GM18508 (cell line): Measurements from ENCODE around the gene C17orf75.
A peak's percentile ranks its signal among the peaks of the same experiment; 100 is the strongest.
"Not testable (repeated sequence)": the region's sequence is repeated elsewhere in the genome, so short reads cannot be mapped to it uniquely, and the experiment has no call there.

Experiments
- ATAC-seq: cut with Tn5 transposase; IDR thresholded peaks from one replicate; pipeline ENCODE4 v1.9.1; 2021; ENCODE audit warnings: moderate number of reproducible peaks; ENCODE audit not compliant: insufficient read depth, unreplicated experiment

Gene C17orf75, protein sequence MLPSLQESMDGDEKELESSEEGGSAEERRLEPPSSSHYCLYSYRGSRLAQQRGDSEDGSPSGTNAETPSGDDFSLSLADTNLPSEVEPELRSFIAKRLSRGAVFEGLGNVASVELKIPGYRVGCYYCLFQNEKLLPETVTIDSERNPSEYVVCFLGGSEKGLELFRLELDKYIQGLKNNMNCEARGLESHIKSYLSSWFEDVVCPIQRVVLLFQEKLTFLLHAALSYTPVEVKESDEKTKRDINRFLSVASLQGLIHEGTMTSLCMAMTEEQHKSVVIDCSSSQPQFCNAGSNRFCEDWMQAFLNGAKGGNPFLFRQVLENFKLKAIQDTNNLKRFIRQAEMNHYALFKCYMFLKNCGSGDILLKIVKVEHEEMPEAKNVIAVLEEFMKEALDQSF

DNA sequence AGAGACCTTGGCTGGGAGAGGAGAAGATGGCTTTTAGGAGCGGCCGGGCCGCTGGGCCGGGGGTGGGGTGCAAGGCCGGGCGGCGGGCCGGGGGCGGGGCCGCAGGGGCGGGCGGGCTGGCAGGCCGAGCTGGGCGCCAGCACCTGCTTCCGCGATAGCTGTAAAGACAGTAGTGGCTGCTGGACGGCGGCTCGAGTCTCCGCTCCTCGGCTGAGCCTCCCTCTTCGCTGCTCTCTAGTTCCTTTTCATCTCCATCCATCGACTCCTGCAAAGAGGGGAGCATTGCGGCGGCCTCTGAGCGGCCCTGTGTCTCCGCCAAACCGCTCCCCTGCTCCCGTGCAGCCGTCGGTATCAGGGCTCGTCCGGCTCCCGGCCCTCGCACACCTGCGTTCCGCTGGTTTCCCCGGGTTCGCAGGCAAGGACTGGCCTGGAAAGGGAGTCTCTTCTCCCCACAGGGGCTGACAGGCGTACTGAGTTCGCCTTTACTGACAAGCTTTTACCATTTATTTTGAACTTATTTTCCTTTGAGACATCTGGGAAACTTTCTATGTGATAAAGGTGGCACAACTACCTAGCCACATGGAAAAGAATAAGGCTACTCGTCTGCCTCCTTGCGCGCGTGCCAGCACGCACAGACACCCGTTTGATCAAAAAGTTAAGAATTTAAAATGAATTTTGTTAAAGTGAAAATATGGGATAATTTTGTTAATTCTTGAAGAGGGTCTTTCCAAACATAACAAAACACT lies at the start of gene C17orf75:
C17orf75 (minus strand) TSS at position 317 of the 746 bp plus-strand sequence; CDS start at position 283, 34 bp downstream.
- no peak for ATAC-seq

DNA sequence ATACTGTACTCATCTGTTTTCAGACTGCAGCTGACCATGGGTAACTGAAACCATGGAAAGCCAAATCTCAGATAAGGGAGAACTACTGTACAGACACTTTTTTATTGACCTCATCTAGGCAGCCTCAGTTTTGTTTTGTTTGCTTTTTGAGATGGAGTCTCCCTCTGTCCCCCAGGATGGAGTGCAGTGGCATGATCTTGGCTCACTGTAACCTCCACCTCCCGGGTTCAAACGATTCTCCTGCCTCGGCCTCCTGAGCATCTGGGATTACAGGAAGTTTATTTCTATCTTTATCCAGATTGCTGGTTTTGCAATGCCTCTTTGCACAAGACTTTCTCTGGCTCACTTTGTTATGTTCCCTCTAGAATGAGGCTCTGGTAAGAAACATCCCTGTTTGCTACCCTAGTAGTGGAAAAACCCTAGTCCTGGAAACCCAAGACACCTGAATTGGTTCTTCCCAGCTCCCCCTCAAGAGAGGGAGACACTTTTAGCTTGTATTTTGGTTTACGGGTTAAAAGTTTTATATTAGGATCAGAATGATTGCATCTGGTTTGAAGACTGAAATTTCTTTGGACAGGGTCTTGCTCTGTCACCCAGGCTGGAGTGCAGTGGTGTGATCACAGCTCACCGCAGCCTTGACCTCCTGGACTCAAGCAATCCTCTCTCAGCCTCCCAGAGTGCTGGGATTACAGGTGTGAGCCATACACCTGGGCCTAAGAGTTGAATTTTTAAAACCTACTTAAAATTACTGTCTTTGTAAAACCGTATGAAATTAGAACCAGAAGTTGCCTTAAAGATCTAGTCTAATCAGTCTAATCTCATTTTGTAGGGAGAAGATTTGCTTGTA lies 46.9 kb upstream of the C17orf75 start:
- ATAC-seq, result no peak

DNA sequence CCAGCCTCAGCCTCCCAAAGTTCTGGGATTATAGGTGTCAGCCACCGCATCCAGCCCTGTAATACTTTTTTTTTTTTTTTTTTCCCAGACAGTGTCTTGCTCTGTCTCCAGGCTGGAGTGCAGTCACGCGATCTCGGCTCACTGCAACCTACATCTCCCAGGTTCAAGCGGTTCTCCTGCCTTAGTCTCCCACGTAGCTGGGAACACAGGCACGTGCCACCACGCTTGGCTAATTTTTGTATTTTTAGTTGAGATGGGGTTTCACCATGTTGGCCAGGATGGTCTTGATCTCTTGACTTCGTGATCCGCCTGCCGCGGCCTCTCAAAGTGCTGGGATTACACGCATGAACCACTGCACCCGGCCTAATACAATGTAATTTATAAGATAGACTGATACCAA lies 46.2 kb upstream of the C17orf75 start:
- not testable (repeated sequence) for ATAC-seq

DNA sequence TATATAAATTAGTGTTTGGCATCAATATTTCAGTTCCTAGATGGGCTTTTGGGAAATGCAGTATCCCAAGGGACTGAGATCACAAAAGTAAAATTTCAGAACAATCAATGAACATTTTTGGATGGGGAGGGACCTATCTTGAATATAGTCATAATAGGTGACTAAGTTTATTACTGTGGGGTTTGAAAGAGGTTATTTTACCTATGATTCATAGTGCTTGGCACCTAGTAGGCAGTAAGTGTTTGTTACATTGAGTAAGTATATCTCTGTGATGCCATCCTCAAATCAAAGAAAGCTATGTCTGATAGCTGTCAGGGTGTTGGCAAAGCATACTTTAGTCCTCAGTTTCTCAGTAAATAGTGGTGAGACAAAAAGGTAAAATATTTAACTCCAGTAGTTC lies 44.9 kb upstream of the C17orf75 start:
- ATAC-seq, result no peak

DNA sequence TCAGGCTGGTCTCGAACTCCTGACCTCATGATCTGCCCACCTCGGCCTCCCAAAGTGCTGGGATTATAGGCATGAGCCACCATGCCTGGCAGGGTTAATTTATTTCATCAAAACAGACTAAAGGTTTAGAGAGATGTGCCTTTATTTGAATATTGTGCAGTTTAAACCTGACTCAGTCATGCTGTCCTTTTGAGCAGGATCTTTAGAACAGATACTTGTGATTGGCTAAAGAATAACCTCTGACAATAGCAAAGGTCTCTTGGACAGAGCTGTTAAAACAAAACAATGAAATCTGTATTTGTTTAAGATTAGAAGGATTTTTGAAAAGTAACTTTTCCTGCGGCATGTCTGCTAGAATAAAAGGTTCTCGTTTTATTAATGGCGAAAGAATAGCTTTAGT lies 44.0 kb upstream of the C17orf75 start:
- no peak for ATAC-seq

DNA sequence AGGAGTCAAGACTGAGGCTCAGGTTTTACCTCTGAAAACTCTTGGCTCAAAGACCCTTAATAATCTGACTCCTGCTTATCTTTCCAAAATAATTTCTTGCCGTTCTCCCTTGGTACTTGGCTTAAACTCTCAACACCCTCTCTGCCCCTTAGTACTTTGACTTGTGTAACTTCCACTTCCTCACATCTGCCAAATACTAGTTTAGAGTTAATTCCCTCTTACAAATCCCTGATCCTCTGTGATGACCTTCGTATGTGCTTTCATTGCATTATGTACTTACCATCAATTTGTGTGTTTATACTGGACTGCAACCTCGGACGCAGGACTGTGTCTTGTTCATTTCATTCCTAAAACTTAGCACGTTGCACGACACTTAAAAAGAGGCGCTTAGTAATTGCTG lies 43.1 kb upstream of the C17orf75 start:
- no peak for ATAC-seq

DNA sequence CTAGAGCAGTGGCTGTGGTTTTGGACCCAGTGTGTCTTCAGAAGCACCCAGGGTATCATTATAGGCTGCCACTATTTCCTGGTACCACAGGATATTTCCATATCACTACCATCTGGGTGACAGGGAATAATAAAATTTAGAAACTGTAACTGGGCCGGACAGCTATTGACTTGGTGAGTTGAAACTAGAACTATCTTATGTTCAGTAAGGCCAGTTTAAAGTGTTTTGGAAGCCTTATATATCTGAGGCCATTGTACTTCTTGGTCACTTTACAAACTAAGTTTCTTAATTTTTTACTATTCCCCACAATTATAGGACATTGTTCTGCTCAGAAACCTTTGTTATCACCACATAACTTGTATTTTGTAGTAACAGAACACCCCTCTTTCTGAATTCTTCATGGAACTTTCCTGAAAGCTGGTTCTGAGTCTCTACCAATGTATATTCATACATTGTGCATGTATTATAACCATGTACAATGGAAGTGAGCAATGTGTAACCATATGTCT lies 42.0 kb upstream of the C17orf75 start:
- ATAC-seq, result no peak

DNA sequence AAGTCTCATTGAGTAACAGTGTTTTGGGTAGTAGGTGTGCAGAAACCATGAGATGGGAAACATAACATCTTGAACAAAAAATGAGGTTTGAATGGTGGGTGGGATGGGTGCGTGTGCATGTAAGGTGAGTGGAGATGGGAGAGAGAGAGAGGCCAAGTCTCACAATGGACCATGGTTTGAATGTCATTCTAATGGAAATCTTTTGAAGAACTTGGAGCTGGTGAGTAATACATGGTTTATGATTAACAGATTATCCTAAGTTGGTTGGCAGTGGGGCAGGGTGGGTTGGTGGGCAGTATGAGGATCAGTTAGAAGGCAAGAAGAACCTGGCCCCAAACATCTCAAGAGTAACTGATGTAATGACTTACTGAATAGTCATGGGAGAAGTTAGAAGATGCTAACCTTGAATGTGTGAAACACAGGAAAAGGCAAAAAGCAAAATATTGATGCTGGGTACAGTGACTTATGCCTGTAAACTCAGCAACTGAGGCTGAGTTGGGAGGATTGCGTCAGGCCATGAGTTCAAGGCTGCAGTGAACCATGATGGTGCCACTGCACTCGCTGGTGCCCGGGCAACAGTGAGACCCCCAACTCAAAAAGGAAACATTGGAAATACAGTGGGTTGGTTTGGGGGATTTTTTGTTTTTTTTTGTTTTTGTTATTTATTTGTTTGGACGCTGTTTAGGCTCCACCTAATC lies 40.7 kb upstream of the C17orf75 start:
- ATAC-seq, result no peak

DNA sequence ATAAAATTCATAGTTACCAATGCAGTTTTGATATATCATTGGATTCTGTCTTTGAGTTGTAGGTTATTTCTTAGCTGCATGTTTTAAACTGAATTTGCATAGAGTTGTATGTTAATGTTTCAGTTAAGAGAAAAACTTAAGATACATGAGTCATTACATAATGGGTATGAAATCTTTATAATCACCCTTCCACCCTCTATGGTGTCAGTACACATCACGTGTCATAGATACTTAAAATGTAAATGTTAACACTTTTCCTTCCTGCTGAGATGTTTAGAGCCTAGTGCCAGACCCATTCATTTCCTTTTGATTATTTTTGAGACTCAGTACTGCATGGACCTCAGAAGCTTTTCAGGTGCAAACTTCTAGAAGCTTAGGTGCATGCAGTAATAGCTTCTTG lies 28.5 kb upstream of the C17orf75 start:
- no peak for ATAC-seq

DNA sequence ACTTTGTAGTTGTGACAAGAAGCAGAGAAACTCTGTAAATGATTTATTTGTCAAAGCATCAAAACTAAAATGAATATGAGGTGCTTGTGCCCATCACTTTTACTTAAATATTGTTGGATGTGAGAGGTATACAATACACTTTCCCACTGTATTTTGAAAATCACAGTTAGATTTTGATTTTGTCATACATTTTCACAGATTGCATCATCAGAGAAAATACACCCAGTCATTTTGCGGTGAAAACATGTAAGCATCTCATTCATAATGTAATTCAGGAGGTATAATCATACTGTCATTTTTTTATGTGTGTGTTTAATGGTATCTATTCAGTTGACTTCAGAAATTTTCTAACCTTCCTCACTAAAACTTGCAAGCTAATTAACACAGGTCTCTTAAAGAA lies 19.3 kb upstream of the C17orf75 start:
- ATAC-seq, result no peak

DNA sequence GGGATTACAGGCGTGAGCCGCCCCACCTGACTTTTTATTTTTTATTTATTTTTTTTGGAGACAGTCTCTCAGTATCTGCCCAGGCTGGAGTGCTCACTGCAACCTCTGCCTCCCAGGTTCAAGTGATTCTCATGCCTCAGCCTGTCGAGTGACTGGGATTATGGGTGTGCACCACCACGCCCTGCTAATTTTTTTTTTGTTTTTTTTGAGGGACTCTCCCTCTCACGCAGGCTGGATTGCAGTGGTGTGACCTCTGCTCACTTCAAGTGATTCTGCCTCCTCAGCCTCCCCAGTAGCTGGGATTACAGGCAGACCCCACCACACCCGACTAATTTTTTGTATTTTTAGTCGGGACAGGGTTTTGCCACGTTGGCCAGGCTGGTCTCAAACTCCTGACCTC lies 15.6 kb upstream of the C17orf75 start:
- no peak for ATAC-seq

DNA sequence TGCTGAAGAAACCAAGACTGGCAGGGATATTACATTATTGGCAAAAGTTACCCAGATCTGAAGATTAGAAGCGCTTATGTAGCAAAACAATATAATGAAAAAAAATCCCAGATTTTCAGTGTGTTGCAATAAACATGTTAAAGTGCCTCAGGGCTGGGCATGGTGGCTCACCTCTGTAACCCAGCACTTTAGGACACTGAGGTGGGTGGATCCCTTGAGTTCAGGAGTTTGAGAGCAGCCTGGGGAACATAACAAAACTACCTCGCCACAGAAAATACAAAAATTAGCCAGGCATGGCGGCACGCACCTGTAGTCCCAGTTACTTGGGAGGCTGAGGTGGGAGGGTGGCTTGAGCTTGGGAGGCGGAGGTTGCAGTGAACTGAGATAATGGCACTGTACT lies 14.8 kb upstream of the C17orf75 start:
- ATAC-seq, result no peak

DNA sequence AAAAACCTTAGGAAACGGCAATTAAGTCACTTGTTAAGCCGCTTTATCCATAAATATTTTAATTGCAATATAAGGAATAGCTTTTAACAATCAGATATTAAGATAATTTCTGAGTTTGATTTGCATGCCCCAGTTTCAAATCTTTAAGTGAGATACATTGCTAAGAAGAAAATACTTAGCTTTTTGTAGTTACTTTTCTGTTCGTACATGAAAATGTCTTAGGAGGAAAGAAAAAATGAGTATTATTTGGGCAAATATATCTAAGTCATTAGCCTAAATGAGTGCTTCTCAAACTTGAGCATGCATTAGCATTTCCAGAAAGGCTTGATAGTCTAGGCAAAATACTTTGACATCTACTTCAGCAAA lies 14.4 kb upstream of the C17orf75 start:
- no peak for ATAC-seq

DNA sequence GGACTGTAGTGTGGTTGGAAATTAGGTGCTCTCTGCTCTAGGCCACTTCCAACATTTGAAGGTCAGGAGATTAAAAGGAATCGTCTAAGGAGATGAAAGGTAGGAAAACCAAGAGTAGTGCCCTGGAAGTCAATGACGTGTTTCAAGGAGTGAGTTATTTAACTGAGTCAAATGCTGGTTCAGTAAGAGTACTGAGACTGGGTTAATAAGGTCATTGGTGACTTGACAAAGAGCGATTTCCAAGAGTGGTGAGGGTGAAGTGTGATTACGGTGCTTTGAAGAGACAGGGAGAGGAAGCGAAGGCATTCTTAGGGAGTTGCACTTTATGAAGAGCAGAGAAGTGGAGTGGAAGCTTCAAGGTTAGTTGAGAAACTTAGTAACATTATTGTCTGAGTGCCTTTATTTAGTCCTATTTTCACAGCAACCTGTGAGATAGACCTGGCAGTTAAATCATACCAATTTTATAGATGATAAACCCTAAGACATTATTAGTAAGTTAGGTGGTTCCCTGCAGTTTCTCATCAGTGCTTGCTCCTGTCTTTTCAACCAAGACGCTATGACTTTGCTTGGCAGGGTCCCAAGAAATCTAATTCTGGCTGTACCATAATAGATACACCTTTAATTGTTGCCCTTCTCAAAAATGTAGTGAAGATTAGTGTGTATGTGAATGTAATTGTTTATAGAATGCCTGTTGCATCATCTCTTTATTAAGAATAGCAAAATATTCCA lies 13.8 kb upstream of the C17orf75 start:
- no peak for ATAC-seq

DNA sequence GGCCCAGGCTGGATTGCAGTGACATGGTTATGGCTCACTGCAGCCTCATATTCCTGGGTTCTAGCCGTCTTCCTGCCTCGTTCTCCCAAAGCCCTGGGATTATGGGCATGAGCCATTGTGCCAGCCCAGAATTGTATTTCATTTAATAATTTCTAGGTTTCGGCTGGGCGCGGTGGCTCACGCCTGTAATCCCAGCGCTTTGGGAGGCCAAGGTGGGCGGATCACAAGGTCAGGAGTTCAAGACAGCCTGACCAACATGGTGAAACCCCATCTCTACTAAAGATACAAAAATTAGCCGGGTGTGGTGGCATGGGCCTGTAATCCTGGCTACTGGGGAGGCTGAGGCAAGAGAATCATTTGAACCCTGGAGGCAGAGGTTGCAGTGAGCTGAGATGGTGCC lies 10.8 kb upstream of the C17orf75 start:
- ATAC-seq, result not testable (repeated sequence)

DNA sequence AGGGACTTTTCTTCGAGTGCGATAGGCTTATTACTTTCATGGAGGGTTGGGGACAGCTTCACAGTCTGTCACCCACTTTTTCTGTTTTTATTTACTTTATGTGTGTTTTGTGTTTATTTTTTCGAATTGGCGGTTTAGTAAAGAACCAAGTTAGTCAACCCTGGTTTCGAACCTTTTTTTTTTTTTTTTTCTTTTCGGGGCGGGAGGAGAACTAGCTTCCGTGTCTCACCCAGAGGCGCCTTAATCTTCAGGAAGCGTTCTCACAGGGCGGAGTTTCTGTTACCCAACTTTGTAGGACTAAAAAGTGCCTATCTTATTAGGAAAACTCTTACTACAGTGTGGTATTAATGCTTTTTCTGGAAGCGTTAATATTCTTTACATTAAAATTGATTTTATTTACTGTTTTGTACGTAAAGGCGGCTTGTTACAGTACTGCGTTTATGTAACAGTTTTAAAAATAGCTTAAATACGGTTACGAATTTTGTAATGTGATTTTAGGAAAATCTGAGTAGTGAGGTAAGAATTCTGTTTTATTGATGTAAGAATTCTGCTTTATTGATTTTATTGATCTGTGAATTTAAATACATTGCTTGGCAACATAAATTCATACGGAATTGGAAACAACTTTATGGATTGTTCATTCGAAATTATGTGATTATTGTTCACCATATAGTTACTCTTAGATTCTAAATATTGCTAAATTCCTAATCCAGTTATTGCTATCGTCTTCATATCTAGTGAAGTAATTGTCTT lies 8.9 kb upstream of the C17orf75 start:
- no peak for ATAC-seq

DNA sequence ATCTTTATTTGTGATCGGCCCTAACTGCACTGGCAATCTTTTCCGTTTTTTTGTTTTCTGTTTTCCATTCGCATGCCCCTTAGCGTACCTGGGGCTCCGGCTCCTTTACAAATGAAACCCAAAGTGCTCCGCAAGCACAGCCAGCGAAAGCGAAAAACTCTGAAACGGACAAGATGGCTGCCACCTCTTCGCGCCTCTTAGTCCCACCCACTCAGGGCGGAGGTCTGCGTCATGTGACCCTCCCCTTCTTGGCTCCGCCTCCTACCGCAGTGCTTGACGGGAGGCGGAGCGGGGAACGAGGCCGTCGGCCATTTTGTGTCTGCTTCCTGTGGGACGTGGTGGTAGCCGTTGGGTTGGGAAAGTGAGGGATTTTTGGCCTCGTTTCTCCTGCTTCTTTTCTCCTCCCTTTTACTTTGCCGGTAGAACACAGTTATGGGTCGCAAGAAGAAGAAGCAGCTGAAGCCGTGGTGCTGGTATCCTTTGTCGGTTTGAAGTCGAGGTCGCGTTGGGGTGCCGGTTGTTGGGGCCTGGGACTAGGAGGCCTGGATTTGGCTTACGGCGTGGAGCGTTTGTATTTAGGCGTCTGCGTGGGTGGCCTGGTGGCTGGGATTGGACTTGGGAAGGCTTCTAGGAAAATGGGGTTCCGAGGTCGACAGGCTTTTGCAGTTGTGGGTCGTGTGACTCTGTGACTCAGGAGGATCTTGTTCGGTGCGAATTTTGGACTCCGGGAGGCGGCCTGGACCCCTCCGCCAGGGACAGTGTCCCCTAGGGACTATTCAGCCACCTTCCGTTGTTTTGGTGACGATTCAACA lies 8.1 kb upstream of the C17orf75 start, which contains the start of gene ZNF207:
ZNF207 (plus strand) TSS at position 304 of the 812 bp plus-strand sequence; CDS start at position 433, 129 bp downstream.
- peak; percentile 64 for ATAC-seq

DNA sequence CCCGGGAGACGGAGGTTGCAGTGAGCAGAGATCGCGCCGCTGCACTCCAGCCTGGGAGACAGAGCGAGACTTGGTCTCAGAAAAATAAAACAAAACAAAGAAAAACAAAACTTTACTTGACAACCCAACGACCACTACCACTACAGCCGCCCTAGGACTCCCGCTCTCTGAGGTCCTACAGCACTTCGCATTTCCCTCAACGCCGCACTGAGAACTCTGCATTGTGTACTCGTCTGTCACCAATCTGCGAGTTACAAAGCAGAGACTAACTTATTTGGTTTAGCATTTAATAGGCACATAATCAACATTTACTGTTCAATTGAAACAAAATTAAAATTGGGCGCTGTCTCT lies 7.5 kb upstream of the C17orf75 start:
- ATAC-seq, result peak; percentile 14
